NCI-H524 (cell line): ENCODE data around the gene TEX10.
"Not testable (repeated sequence)": the region's sequence is repeated elsewhere in the genome, so short reads cannot be mapped to it uniquely, and the experiment has no call there.

Experiments
- DNase-seq, 2 experiments: peaks; one replicate each; lab custom pipeline; 2025; lab: John Stamatoyannopoulos, UW

TEX10 gene

GRCh38 chr9:100352727-100353505, at the start of gene TEX10:
Gene TEX10 (minus strand): TSS chr9:100352942. CDS start chr9:100349363, 3,579 bp downstream.
- DNase-seq: peak; percentile 89 to 93

GRCh38 chr9:100401042-100401441, 48.3 kb upstream of the TEX10 start:
- DNase-seq: no peak

- DNase-seq: peak; percentile 37 to 87
Measured at GRCh38 chr9:100397529-100398266, 45.0 kb upstream of the TEX10 start.

GRCh38 chr9:100396769-100397168, 44.0 kb upstream of the TEX10 start:
- DNase-seq: no peak

- DNase-seq: peak in 1 of 2 experiments; percentile 9
Measured at GRCh38 chr9:100394816-100395215, 42.1 kb upstream of the TEX10 start.

GRCh38 chr9:100394032-100394695, 41.4 kb upstream of the TEX10 start:
- no peak for DNase-seq

- not testable (repeated sequence) for DNase-seq
Measured at GRCh38 chr9:100392989-100393388, 40.2 kb upstream of the TEX10 start.

- DNase-seq: no peak
Measured at GRCh38 chr9:100379862-100380261, 27.1 kb upstream of the TEX10 start.

- DNase-seq: no peak
Measured at GRCh38 chr9:100377015-100377414, 24.3 kb upstream of the TEX10 start.

GRCh38 chr9:100375658-100376057, 22.9 kb upstream of the TEX10 start:
- no peak for DNase-seq

GRCh38 chr9:100372648-100373047, 19.9 kb upstream of the TEX10 start:
- no peak for DNase-seq

- DNase-seq: peak in 1 of 2 experiments; percentile 24
Measured at GRCh38 chr9:100370064-100370723, 17.5 kb upstream of the TEX10 start.

- DNase-seq: no peak
Measured at GRCh38 chr9:100368672-100369071, 15.9 kb upstream of the TEX10 start.

- no peak for DNase-seq
Measured at GRCh38 chr9:100366121-100366520, 13.4 kb upstream of the TEX10 start.

- DNase-seq: no peak
Measured at GRCh38 chr9:100364013-100364412, 11.3 kb upstream of the TEX10 start.

- DNase-seq: no peak
Measured at GRCh38 chr9:100359057-100359456, 6.3 kb upstream of the TEX10 start.

GRCh38 chr9:100357501-100357900, 4.8 kb upstream of the TEX10 start:
- no peak for DNase-seq

- DNase-seq: no peak
Measured at GRCh38 chr9:100355561-100355960, 2.8 kb upstream of the TEX10 start.

- DNase-seq: no peak
Measured at GRCh38 chr9:100354121-100354800, 1.5 kb upstream of the TEX10 start.

GRCh38 chr9:100352201-100352726, 478 bp downstream of the TEX10 start:
- DNase-seq: peak in 1 of 2 experiments; percentile 42

- no peak for DNase-seq
Measured at GRCh38 chr9:100351508-100351907, 1.2 kb downstream of the TEX10 start.
